Measurements from ENCODE around the gene METTL16. TPM values are rescaled to one million over a fixed set of nuclear protein-coding genes. Genes with fewer than 3 reads are reported as not detected.

METTL16 gene
- total RNA-seq, 8 experiments from 2014 or later = 15.1 to 31.5 (median 20.3) TPM

DNA sequence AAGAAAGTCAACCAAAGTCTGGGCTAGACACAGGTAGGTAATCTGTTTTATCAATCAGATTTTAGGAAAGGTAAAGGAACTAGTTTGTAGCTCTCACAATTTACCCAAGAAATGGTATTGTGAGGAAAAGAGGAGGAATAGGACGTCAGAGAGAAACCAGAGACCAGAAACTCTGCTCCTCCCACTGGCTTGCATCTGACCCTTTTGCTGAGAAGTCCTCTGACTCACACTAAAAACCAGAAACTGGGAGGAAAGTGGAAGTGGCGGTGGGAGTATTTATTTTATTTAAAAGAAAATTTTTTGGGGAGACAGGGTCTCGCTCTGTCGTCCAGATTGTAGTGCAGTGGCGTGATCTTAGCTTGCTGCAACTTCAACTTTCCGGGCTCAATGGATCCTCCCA is 72.9 kb downstream of the METTL16 start:
- in situ Hi-C loops (cut with MboI; ENCODE audit: low pct_unique_long_range_greater_than_20kb in 2 of 9, low sequenced_read_pairs in 9 of 9, unreplicated experiment in 9 of 9) = no loop called here
- 20 to 100% (median 94%) methylated on average over 1 to 6 of the region's 6 CpGs; no CpG with 5 or more reads in 1 of the 10 experiments for WGBS, 10 experiments
- H3K27ac ChIP-seq = no peak overlapping the region
- peaks cover 28 to 32% of the 10 kb centered on the region in 2 donors for H3K4me1 ChIP-seq (replicated peaks in 1 of 2)
- no peak overlapping the region for H3K4me3 ChIP-seq
- peak in 1 of 8 experiments; percentile 43 for ATAC-seq (replicated peaks in 6 of 8)

DNA sequence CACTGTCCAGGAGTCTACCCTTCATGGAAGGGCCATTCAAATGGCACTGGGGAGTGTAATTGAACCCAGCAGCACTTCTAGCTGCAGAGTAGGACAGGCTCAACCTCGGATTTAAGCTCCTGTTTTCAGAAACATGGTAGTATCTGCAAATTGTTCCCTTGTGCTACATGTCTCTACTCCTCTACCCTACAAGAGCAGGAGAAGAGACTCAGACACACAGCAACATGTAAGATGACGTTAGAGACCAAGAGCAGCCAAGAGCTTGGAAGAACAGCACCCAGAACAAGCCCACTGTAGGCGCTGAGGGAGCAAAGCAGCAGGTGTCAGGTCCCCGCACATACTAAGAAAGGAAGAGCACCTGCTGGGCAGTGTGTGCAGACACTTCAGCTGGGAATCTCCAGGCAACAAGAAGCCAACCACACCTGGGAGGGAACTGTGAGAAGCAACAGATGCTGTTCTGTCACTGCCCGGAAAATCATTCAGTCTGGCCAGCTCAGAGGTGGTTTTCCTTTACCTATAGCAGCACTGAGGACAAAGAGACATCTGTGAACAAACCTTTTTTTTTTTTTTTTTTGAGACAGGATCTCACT is 75.3 kb downstream of the METTL16 start:
- 14 to 100% (median 68%) methylated on average over 1 to 5 of the region's 5 CpGs; no CpG with 5 or more reads in 2 of the 10 experiments for WGBS, 10 experiments
- peak in 2 of 8 experiments; percentile 1 to 3 for ATAC-seq (replicated peaks in 6 of 8)
- peak overlapping the region in 1 of 2 donors; percentile 85 for H3K27ac ChIP-seq
- H3K4me1 ChIP-seq (replicated peaks in 1 of 2) = peaks cover 30 to 32% of the 10 kb centered on the region in 2 donors
- no peak overlapping the region for H3K4me3 ChIP-seq
- in situ Hi-C loops (cut with MboI; ENCODE audit: low pct_unique_long_range_greater_than_20kb in 2 of 9, low sequenced_read_pairs in 9 of 9, unreplicated experiment in 9 of 9) = no loop called here

GRCh38 chr17:2435862-2436261 is 75.8 kb downstream of the METTL16 start:
- in situ Hi-C loops (cut with MboI; ENCODE audit: low pct_unique_long_range_greater_than_20kb in 2 of 9, low sequenced_read_pairs in 9 of 9, unreplicated experiment in 9 of 9) = no loop called here
- WGBS, 10 experiments = 14 to 100% (median 60%) methylated on average over 1 to 6 of the region's 9 CpGs; no CpG with 5 or more reads in 5 of the 10 experiments
- Histone ChIP-seq H3K4me1 (replicated peaks in 1 of 2) (peaks cover 30 to 32% of the 10 kb centered on the region in 2 donors), H3K4me3 (peak overlapping the region in 3 of 5 donors; percentile 0 to 12 (median 7)), H3K27ac (peak overlapping the region; percentile 34 to 85)
- ATAC-seq (replicated peaks in 6 of 8) = peak in 5 of 8 experiments; percentile 49 to 62 (median 55)

DNA sequence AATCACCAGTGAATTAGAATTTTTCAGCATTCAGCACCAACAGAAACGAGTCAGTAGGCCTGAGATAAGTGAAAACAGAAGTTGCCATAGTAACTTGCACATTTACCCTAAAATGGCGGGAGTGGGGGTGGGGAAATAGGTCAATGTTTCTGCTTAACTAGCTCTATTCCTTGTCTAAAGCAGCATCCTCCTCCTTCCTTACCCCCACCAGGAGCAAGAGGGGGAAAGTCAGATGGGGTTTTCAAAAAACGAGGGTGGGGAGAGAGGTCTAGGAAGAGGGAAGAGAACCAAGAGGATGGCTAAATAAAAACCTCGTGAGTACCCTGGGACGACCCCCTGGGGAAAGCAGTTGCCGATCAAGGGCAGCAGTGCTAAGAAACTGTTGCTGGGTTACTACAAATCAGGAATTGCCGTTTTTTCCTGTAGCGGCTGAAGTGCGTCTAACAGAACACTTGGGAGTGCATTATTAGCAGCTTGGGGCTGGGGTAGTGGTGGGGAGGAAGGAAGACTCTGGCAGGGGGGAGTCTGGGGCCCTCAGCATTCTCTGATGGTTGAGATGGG is 76.4 kb downstream of the METTL16 start:
- WGBS, 10 experiments = 0 to 47% (median 5%) methylated on average over 1 to 4 of the region's 9 CpGs; no CpG with 5 or more reads in 4 of the 10 experiments
- H3K4me1 ChIP-seq (replicated peaks in 1 of 2) = peaks cover 30 to 32% of the 10 kb centered on the region in 2 donors
- peak overlapping the region in 3 of 5 donors; percentile 0 to 12 (median 7) for H3K4me3 ChIP-seq
- H3K27ac ChIP-seq = peak overlapping the region; percentile 34 to 85
- in situ Hi-C loops (cut with MboI; ENCODE audit: low pct_unique_long_range_greater_than_20kb in 2 of 9, low sequenced_read_pairs in 9 of 9, unreplicated experiment in 9 of 9) = no loop called here
- peak in 7 of 8 experiments; percentile 22 to 88 (median 84) for ATAC-seq (replicated peaks in 6 of 8)

GRCh38 chr17:2433696-2434095 is 78.0 kb downstream of the METTL16 start:
- peaks cover 30 to 32% of the 10 kb centered on the region in 2 donors for H3K4me1 ChIP-seq (replicated peaks in 1 of 2)
- peak overlapping the region in 1 of 2 donors; percentile 85 for H3K27ac ChIP-seq
- 0 to 91% (median 46%) methylated on average over 1 to 11 of the region's 11 CpGs; no CpG with 5 or more reads in 1 of the 10 experiments for WGBS, 10 experiments
- in situ Hi-C loops (cut with MboI; ENCODE audit: low pct_unique_long_range_greater_than_20kb in 2 of 9, low sequenced_read_pairs in 9 of 9, unreplicated experiment in 9 of 9) = no loop called here
- ATAC-seq (replicated peaks in 6 of 8) = peak in 2 of 8 experiments; percentile 34 to 77
- no peak overlapping the region for H3K4me3 ChIP-seq

DNA sequence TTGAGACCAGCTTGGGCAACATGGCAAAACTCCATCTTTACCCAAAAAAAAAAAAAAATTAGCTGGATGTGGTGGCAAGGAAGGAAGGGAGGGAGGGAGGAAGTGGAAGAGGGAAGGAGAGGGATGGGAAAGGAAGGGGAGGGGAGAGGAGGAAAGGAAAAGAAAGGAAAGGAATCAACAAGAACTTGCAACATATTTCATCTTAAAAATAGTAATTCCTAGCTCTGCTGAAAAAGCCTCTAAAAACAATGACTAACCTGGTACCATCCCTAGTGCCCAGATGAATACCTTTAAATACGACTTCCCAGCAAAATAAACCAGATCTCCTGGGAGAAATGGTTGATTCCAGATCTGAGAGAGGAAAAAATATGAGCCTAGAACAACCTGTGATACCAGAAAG is 83.8 kb downstream of the METTL16 start:
- peaks cover 0 to 2% of the 10 kb centered on the region in 2 donors for H3K4me1 ChIP-seq (replicated peaks in 1 of 2)
- no peak for ATAC-seq (replicated peaks in 6 of 8)
- no peak overlapping the region for H3K27ac ChIP-seq
- no peak overlapping the region for H3K4me3 ChIP-seq
- in situ Hi-C loops (cut with MboI; ENCODE audit: low pct_unique_long_range_greater_than_20kb in 2 of 9, low sequenced_read_pairs in 9 of 9, unreplicated experiment in 9 of 9) = no loop called here
- WGBS, 10 experiments = 80 to 100% (median 100%) methylated on average over 1 of the region's 1 CpG; no CpG with 5 or more reads in 5 of the 10 experiments

DNA sequence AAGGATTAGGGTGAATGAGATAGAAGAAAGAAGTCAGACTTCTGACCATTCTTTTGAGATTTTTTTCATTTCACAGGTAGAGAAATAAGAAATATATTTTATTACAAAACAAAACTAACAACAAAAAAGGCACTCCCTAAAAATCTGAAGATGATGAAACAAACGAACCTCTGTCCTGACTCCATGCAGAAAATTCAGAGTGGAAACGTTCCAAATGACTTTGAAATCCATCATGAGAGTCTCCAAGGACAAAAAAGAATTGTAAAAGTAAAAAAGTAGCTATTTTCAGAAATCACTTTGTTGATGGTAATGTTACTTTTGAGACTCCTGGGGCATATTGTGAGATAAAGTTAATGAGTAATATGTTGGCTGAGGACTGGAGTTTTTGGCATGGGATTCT is 84.5 kb downstream of the METTL16 start:
- no peak overlapping the region for H3K4me3 ChIP-seq
- H3K27ac ChIP-seq = no peak overlapping the region
- WGBS, 10 experiments = 54 to 89% (median 70%) methylated on average over 2 of the region's 2 CpGs
- no peak for ATAC-seq (replicated peaks in 6 of 8)
- peaks cover 0 to 2% of the 10 kb centered on the region in 2 donors for H3K4me1 ChIP-seq (replicated peaks in 1 of 2)
- in situ Hi-C loops (cut with MboI; ENCODE audit: low pct_unique_long_range_greater_than_20kb in 2 of 9, low sequenced_read_pairs in 9 of 9, unreplicated experiment in 9 of 9) = no loop called here

GRCh38 chr17:2423271-2423670 is 88.4 kb downstream of the METTL16 start:
- 71 to 100% (median 82%) methylated on average over 1 to 5 of the region's 6 CpGs; no CpG with 5 or more reads in 2 of the 10 experiments for WGBS, 10 experiments
- in situ Hi-C loops (cut with MboI; ENCODE audit: low pct_unique_long_range_greater_than_20kb in 2 of 9, low sequenced_read_pairs in 9 of 9, unreplicated experiment in 9 of 9) = no loop called here

GRCh38 chr17:2421315-2422147 is 90.2 kb downstream of the METTL16 start:
- in situ Hi-C loops (cut with MboI; ENCODE audit: low pct_unique_long_range_greater_than_20kb in 2 of 9, low sequenced_read_pairs in 9 of 9, unreplicated experiment in 9 of 9) = no loop called here
- 84 to 100% (median 91%) methylated on average over 1 to 24 of the region's 27 CpGs for WGBS, 10 experiments
- no peak overlapping the region for H3K27ac ChIP-seq

More at GRCh38 chr17:2423271-2423670, 88.4 kb downstream of the METTL16 start:
- ATAC-seq (replicated peaks in 6 of 8) = no peak
- Histone ChIP-seq H3K4me3 (no peak overlapping the region), H3K27ac (no peak overlapping the region), H3K4me1 (replicated peaks in 1 of 2) (peaks cover 7 to 24% of the 10 kb centered on the region in 2 donors)

GRCh38 chr17:2420176-2420575 is 91.5 kb downstream of the METTL16 start:
- no peak overlapping the region for H3K4me3 ChIP-seq
- no peak for ATAC-seq (replicated peaks in 6 of 8)
- in situ Hi-C loops (cut with MboI; ENCODE audit: low pct_unique_long_range_greater_than_20kb in 2 of 9, low sequenced_read_pairs in 9 of 9, unreplicated experiment in 9 of 9) = no loop called here
- WGBS, 10 experiments = 73 to 100% (median 89%) methylated on average over 1 to 10 of the region's 12 CpGs; no CpG with 5 or more reads in 2 of the 10 experiments
- H3K27ac ChIP-seq = peak overlapping the region in 1 of 2 donors; percentile 77
- H3K4me1 ChIP-seq (replicated peaks in 1 of 2) = peaks cover 16 to 40% of the 10 kb centered on the region in 2 donors

More at GRCh38 chr17:2421315-2422147, 90.2 kb downstream of the METTL16 start:
- ATAC-seq (replicated peaks in 6 of 8) = no peak
- H3K4me3 ChIP-seq = no peak overlapping the region
- H3K4me1 ChIP-seq (replicated peaks in 1 of 2) = peaks cover 10 to 38% of the 10 kb centered on the region in 2 donors

DNA sequence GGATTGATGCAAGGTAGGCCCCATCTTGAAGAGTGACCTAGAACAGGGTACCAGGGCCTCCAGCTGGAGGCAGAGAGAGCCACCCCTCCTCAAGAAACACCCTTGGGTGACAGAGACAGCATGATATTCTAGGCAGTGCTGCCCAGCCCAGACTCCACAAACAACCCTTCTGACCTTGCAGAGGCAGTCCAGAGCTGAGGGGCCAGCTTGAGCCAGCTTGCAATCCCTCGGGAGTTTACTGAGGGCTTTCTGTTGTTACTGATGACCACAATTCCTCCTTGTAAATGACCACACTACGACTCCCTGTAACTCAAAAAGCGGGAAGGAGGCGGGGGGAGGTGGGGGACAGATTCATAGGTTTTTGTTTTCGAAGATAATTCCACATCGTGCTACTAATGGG is 92.2 kb downstream of the METTL16 start:
- in situ Hi-C loops (cut with MboI; ENCODE audit: low pct_unique_long_range_greater_than_20kb in 2 of 9, low sequenced_read_pairs in 9 of 9, unreplicated experiment in 9 of 9) = no loop called here
- 80 to 100% (median 94%) methylated on average over 1 to 5 of the region's 6 CpGs; no CpG with 5 or more reads in 5 of the 10 experiments for WGBS, 10 experiments
- H3K4me3 ChIP-seq = no peak overlapping the region
- H3K4me1 ChIP-seq (replicated peaks in 1 of 2) = peaks cover 16 to 40% of the 10 kb centered on the region in 2 donors
- peak in 4 of 8 experiments; percentile 26 to 79 (median 66) for ATAC-seq (replicated peaks in 6 of 8)
- peak overlapping the region in 1 of 2 donors; percentile 77 for H3K27ac ChIP-seq

DNA sequence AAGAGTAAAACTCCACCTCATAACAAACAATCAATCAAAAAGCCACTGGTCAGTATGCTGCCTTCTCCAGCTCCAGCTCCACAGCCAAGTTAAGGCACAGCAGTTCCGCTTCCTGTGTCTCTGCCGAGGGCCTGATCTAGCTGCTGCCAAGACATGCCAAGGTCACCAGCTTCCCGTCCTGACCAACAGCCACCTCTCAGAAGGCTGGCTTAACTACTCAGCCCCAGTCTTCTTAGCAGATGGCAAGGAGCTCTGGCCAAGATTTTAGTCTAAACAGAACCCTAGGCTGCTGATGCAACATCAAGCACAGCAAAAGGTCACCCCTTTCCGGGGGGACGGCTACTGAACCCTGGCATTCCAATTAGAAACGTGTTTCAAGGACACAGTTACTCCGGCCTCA is 93.1 kb downstream of the METTL16 start:
- peaks cover 16 to 40% of the 10 kb centered on the region in 2 donors for H3K4me1 ChIP-seq (replicated peaks in 1 of 2)
- H3K4me3 ChIP-seq = no peak overlapping the region
- peak overlapping the region in 1 of 2 donors; percentile 55 for H3K27ac ChIP-seq
- in situ Hi-C loops (cut with MboI; ENCODE audit: low pct_unique_long_range_greater_than_20kb in 2 of 9, low sequenced_read_pairs in 9 of 9, unreplicated experiment in 9 of 9) = no loop called here
- 75 to 100% (median 100%) methylated on average over 1 to 3 of the region's 7 CpGs; no CpG with 5 or more reads in 3 of the 10 experiments for WGBS, 10 experiments
- no peak for ATAC-seq (replicated peaks in 6 of 8)

All from motor neuron (in vitro differentiated cells).